Nucleus accumbens (tissue), 56 donors: ENCODE data around the gene IKZF3.
"Not testable (repeated sequence)": the region's sequence is repeated elsewhere in the genome, so short reads cannot be mapped to it uniquely, and the experiment has no call there.

Experiments
- DNase-seq, 56 donors: peaks; one replicate each; lab custom pipeline; 2025; lab: John Stamatoyannopoulos, UW

Gene IKZF3

GRCh38 chr17:39863244-39863917 lies 731 bp downstream of the IKZF3 start:
- no peak for DNase-seq

- no peak for DNase-seq
Measured at GRCh38 chr17:39861235-39861634, 2.9 kb downstream of the IKZF3 start.

GRCh38 chr17:39855911-39856649 lies 8.0 kb downstream of the IKZF3 start:
- not testable (repeated sequence) for DNase-seq

- no peak for DNase-seq
Measured at GRCh38 chr17:39854909-39855308, 9.2 kb downstream of the IKZF3 start.

- DNase-seq = no peak
Measured at GRCh38 chr17:39852239-39852638, 11.9 kb downstream of the IKZF3 start.

GRCh38 chr17:39850186-39850585 lies 13.9 kb downstream of the IKZF3 start:
- DNase-seq = not testable (repeated sequence)

GRCh38 chr17:39848600-39848999 lies 15.5 kb downstream of the IKZF3 start:
- DNase-seq = no peak

GRCh38 chr17:39846205-39846604 lies 17.9 kb downstream of the IKZF3 start:
- no peak for DNase-seq

- DNase-seq = no peak
Measured at GRCh38 chr17:39845052-39845846, 18.9 kb downstream of the IKZF3 start.

GRCh38 chr17:39841134-39841683 lies 22.9 kb downstream of the IKZF3 start:
- DNase-seq = no peak

GRCh38 chr17:39838784-39839183 lies 25.3 kb downstream of the IKZF3 start:
- DNase-seq = no peak

- no peak for DNase-seq
Measured at GRCh38 chr17:39838057-39838456, 26.1 kb downstream of the IKZF3 start.

- DNase-seq = no peak
Measured at GRCh38 chr17:39836117-39836516, 28.0 kb downstream of the IKZF3 start.

- DNase-seq = no peak
Measured at GRCh38 chr17:39835038-39835786, 28.9 kb downstream of the IKZF3 start.

- no peak for DNase-seq
Measured at GRCh38 chr17:39834017-39834416, 30.1 kb downstream of the IKZF3 start.

- DNase-seq = no peak
Measured at GRCh38 chr17:39831588-39831987, 32.5 kb downstream of the IKZF3 start.

- DNase-seq = no peak
Measured at GRCh38 chr17:39828443-39828842, 35.7 kb downstream of the IKZF3 start.

- DNase-seq = no peak
Measured at GRCh38 chr17:39826334-39826733, 37.8 kb downstream of the IKZF3 start.

GRCh38 chr17:39823407-39824054 lies 40.6 kb downstream of the IKZF3 start:
- DNase-seq = no peak

- no peak for DNase-seq
Measured at GRCh38 chr17:39822051-39822451, 42.1 kb downstream of the IKZF3 start.
